ENCODE measurements around the gene MBP. TPM values are rescaled to one million over a fixed set of nuclear protein-coding genes. Genes with fewer than 3 reads are reported as not detected.

Gene MBP
- total and polyA plus RNA-seq, 2 of the 13 experiments (the other 11 are each of a cell fraction or from before 2014, with no cell fraction given) = 5.0 to 8.5 TPM

GRCh38 chr18:76982841-76983583 is 149.6 kb downstream of the MBP start (continued):
- no peak for TF ChIP-seq USF2 (IDR thresholded peaks at IDR 0.05; ENCODE audit: low read depth, low read length)
- TF ChIP-seq USF2 (CRISPR knock-in tag; IDR thresholded peaks at IDR 0.05; ENCODE audit: borderline replicate concordance) = no peak
- TF ChIP-seq JUND (CRISPR knock-in tag; IDR thresholded peaks at IDR 0.05) = 0 out of 2 replicates have a peak, but pooled peaks have one; percentile 6
- no peak for TF ChIP-seq ZNF292 (CRISPR knock-in tag; IDR thresholded peaks at IDR 0.05; ENCODE audit: borderline replicate concordance, low read depth)
- TF ChIP-seq PATZ1 (CRISPR knock-in tag; IDR thresholded peaks at IDR 0.05) = 0 out of 2 replicates have a peak, but pooled peaks have one; percentile 23
- no peak for TF ChIP-seq HCFC1 (IDR thresholded peaks at IDR 0.05; ENCODE audit: low read depth, low read length)
- TF ChIP-seq ZNF556 (CRISPR knock-in tag; IDR thresholded peaks at IDR 0.05; ENCODE audit: borderline replicate concordance) = 0 out of 2 replicates have a peak, but pooled peaks have one; percentile 26
- TF ChIP-seq U2AF1 (optimal IDR thresholded peaks at IDR 0.05; ENCODE audit: low read depth, low read length) = no peak
- no peak for TF ChIP-seq EEA1 (CRISPR knock-in tag; IDR thresholded peaks at IDR 0.05; ENCODE audit: borderline replicate concordance)
- no peak for TF ChIP-seq GMEB2 (CRISPR knock-in tag; IDR thresholded peaks at IDR 0.05; ENCODE audit: low read depth)
- peak; percentile 43 for TF ChIP-seq TEAD3 (CRISPR knock-in tag; optimal IDR thresholded peaks at IDR 0.05; ENCODE audit: borderline replicate concordance)
- no peak for TF ChIP-seq SIX4 (CRISPR knock-in tag; IDR thresholded peaks at IDR 0.05)
- TF ChIP-seq ZNF101 (CRISPR knock-in tag; IDR thresholded peaks at IDR 0.05; ENCODE audit: borderline replicate concordance, low read depth) = no peak
- no peak; the same call in 1 of the 2 replicates for TF ChIP-seq ZNF792 (CRISPR knock-in tag; IDR thresholded peaks at IDR 0.05)

All from HepG2 (cell line).